GM23338 (cell line): ENCODE measurements around the gene MND1. TPM values are rescaled to one million over a fixed set of nuclear protein-coding genes. Genes with fewer than 3 reads are reported as not detected.

Experiments used
- ATAC-seq: fragments of 200-7000 bp; cut with Tn5 transposase; 3 replicates; pipeline ENCODE4 v1.9.1; 2020
- DNase-seq: peaks from one replicate; pipeline ENCODE4 v3.0.0-alpha.2; 2015; ENCODE audit warnings: low spot score
- H2AFZ ChIP-seq: fragments of 200-600 bp; sonication (generic); 2 replicates; pipeline ENCODE4 v1.8.0; 2016; ENCODE audit warnings: antibody characterized with exemption, mild to moderate bottlenecking, moderate library complexity
- H3F3A ChIP-seq: fragments of 200-600 bp; sonication (generic); replicated peaks from 2 replicates; pipeline ENCODE4 v1.8.0; 2017; ENCODE audit warnings: antibody characterized with exemption, mixed run types, low read depth
- H3K27ac ChIP-seq: fragments of 200-600 bp; sonication (generic); 2 replicates; pipeline ENCODE4 v1.6.1; 2016; ENCODE audit warnings: low read depth
- H3K27me3 ChIP-seq: fragments of 200-600 bp; sonication (generic); 2 replicates; pipeline ENCODE4 v1.8.0; 2016; ENCODE audit warnings: mild to moderate bottlenecking, mixed run types, moderate library complexity; ENCODE audit not compliant: insufficient read depth
- H3K36me3 ChIP-seq: fragments of 200-600 bp; sonication (generic); 2 replicates; pipeline ENCODE4 v1.8.0; 2016; ENCODE audit warnings: mild to moderate bottlenecking; ENCODE audit not compliant: insufficient read depth
- H3K4me1 ChIP-seq: fragments of 200-600 bp; sonication (generic); 2 replicates; pipeline ENCODE4 v1.8.0; 2016; ENCODE audit warnings: mild to moderate bottlenecking, moderate library complexity; ENCODE audit not compliant: insufficient read depth
- H3K4me2 ChIP-seq: fragments of 200-600 bp; sonication (generic); 2 replicates; pipeline ENCODE4 v1.7.1; 2017; ENCODE audit warnings: mixed run types
- H3K4me3 ChIP-seq: fragments of 200-600 bp; sonication (generic); 2 replicates; pipeline ENCODE4 v1.6.1; 2016; ENCODE audit warnings: mixed run types
- H3K79me2 ChIP-seq: fragments of 200-600 bp; sonication (generic); replicated peaks from 2 replicates; pipeline ENCODE4 v1.8.0; 2017; ENCODE audit warnings: mild to moderate bottlenecking; ENCODE audit not compliant: insufficient read depth
- H3K9me2 ChIP-seq: fragments of 200-600 bp; sonication (generic); 2 replicates; pipeline ENCODE4 v1.8.0; 2017; ENCODE audit not compliant: insufficient read depth
- H4K20me1 ChIP-seq: fragments of 200-600 bp; sonication (generic); replicated peaks from 2 replicates; pipeline ENCODE4 v1.8.0; 2017; ENCODE audit warnings: mild to moderate bottlenecking; ENCODE audit not compliant: insufficient read depth
- H3K27ac Mint-ChIP-seq: 2 replicates; pipeline ENCODE4 v1.8.0; 2020; ENCODE audit warnings: inconsistent platforms, mild to moderate bottlenecking, moderate library complexity, mixed read lengths
- H3K27me3 Mint-ChIP-seq: 3 replicates; pipeline ENCODE4 v1.8.0; 2022; ENCODE audit warnings: low read depth, mild to moderate bottlenecking, moderate library complexity, mixed read lengths, inconsistent platforms; ENCODE audit not compliant: insufficient read depth, poor library complexity
- H3K36me3 Mint-ChIP-seq: 3 replicates; pipeline ENCODE4 v1.8.0; 2021; ENCODE audit warnings: low read depth, mild to moderate bottlenecking, inconsistent platforms, moderate library complexity, mixed read lengths
- H3K4me1 Mint-ChIP-seq: 3 replicates; pipeline ENCODE4 v1.8.0; 2020; ENCODE audit warnings: mild to moderate bottlenecking, inconsistent platforms, mixed read lengths
- H3K4me3 Mint-ChIP-seq: 3 replicates; pipeline ENCODE4 v1.8.0; 2021; ENCODE audit warnings: moderate library complexity, mild to moderate bottlenecking, inconsistent platforms, mixed read lengths
- H3K9me3 Mint-ChIP-seq: 3 replicates; pipeline ENCODE4 v1.8.0; 2020; ENCODE audit warnings: moderate library complexity, mild to moderate bottlenecking, inconsistent platforms, mixed read lengths
- CREB1 ChIP-seq: fragments of 250-450 bp; sonication (Bioruptor Pico); IDR thresholded peaks from 2 replicates; pipeline ENCODE4 v1.5.0; 2020; ENCODE audit warnings: low read depth, mild to moderate bottlenecking, moderate library complexity
- CTCF ChIP-seq, 2 experiments: fragments of 200-600 bp in 1 of 2; sonication (generic) in 1 of 2; conservative IDR thresholded peaks; 2 replicates each; pipeline versions ENCODE4 v1.5.1 to v1.6.1; 2016 to 2017; ENCODE audit warnings: antibody characterized with exemption in 2 of 2, low read depth in 2 of 2, mild to moderate bottlenecking in 2 of 2, moderate library complexity in 1 of 2
- EZH2 ChIP-seq: fragments of 200-600 bp; sonication (generic); IDR thresholded peaks from one replicate; pipeline ENCODE4 v1.8.0; 2017; ENCODE audit warnings: antibody characterized with exemption, mild to moderate bottlenecking, low read depth; ENCODE audit not compliant: unreplicated experiment
- EZH2phosphoT487 ChIP-seq: fragments of 200-600 bp; sonication (generic); IDR thresholded peaks from one replicate; pipeline ENCODE4 v1.8.1; 2018; ENCODE audit warnings: antibody characterized with exemption; ENCODE audit not compliant: unreplicated experiment
- JUNB ChIP-seq: IDR thresholded peaks from one replicate; pipeline ENCODE4 v1.6.1; 2016; ENCODE audit warnings: antibody characterized with exemption; ENCODE audit not compliant: unreplicated experiment
- NANOG ChIP-seq: IDR thresholded peaks from 2 replicates; pipeline ENCODE4 v1.6.1; 2016; ENCODE audit warnings: antibody characterized with exemption, borderline replicate concordance
- POLR2AphosphoS5 ChIP-seq: IDR thresholded peaks from 2 replicates; pipeline ENCODE4 v1.6.1; 2016; ENCODE audit warnings: antibody characterized with exemption, low read depth
- STAT1 ChIP-seq: IDR thresholded peaks from one replicate; pipeline ENCODE4 v1.6.1; 2016; ENCODE audit warnings: antibody characterized with exemption; ENCODE audit not compliant: unreplicated experiment
- ZNF114 ChIP-seq: fragments of 250-450 bp; sonication (Bioruptor Pico); IDR thresholded peaks from 2 replicates; pipeline ENCODE4 v1.5.0; 2020; ENCODE audit warnings: mild to moderate bottlenecking, moderate library complexity
- ZNF331 ChIP-seq: fragments of 250-450 bp; sonication (Bioruptor Pico); IDR thresholded peaks from 2 replicates; pipeline ENCODE4 v1.5.0; 2020; ENCODE audit warnings: low read depth, mild to moderate bottlenecking, moderate library complexity
- polyA plus RNA-seq: library from polyadenylated mRNA; unstranded; fragments of >200 nt; fragmentation: Nextera tagmentation; extraction: Ambion mirVana; gene quantifications from 2 replicates; pipeline ENCODE4 v1.2.1, GENCODE V29; 2016
- total RNA-seq: library from RNA; depleted of rRNA; stranded (reverse); fragments of >200 nt; shearing (Covaris generic); gene quantifications from 2 replicates; pipeline ENCODE4 v1.2.3, GENCODE V29; 2014
- TF ChIP-seq, protein P1 (sequence below): IDR thresholded peaks from one replicate; pipeline ENCODE4 v1.6.1; 2018; ENCODE audit warnings: antibody characterized with exemption; ENCODE audit not compliant: unreplicated experiment
- TF ChIP-seq, protein P2 (sequence below): IDR thresholded peaks from 2 replicates; pipeline ENCODE4 v1.6.1; 2016; ENCODE audit warnings: antibody characterized with exemption

MND1 gene
- total and polyA plus RNA-seq, 2 experiments from 2014 or later = 22.5 to 63.5 TPM

DNA sequence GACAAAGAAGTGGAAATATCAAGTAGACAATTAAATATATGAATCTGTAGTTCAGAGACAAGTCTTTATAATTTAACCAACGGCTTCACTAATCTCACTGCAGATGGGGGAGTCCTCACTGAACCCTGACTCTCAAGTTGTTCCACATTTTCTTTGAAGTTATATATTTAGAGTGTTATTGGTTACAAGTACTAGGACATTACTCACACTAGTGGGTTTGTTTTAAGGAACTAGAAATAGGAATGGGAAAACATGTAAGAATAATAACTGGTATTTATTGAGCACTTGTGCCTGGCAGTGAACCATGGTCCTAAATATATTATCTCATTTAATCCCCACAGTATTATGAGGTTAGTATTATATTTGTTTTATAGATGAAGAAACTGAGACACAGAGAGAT lies 22.0 kb downstream of the MND1 start:
- Histone ChIP-seq H3K9me2 (no peaks in the 10 kb centered on the region), H3K36me3 (peaks cover 2% of the 10 kb centered on the region; the same call in 1 of the 2 replicates), H3K4me3 (no peak overlapping the region), H3K4me2 (no peak overlapping the region), H4K20me1 (no peaks in the 10 kb centered on the region), H3F3A (no peaks in the 10 kb centered on the region), H3K4me1 (no peaks in the 10 kb centered on the region), H3K27me3 (no peaks in the 10 kb centered on the region), H2AFZ (no peak overlapping the region), H3K27ac (no peak overlapping the region), H3K79me2 (no peaks in the 10 kb centered on the region)
- no peaks in the 10 kb centered on the region; the same call in 2 of the 3 replicates for H3K4me1 Mint-ChIP-seq
- H3K27ac Mint-ChIP-seq = no peak overlapping the region
- H3K27me3 Mint-ChIP-seq = peaks cover 2% of the 10 kb centered on the region
- no peak for DNase-seq
- no peaks in the 10 kb centered on the region for H3K9me3 Mint-ChIP-seq
- ATAC-seq = no peak
- no peak overlapping the region for H3K4me3 Mint-ChIP-seq
- TF ChIP-seq POLR2AphosphoS5 (no peak), ZNF114 (no peak), CTCF (conservative IDR thresholded peaks at IDR 0.05; ENCODE audit: low read depth in 2 of 2) (no peak), STAT1 (no peak), ZNF331 (no peak), EZH2phosphoT487 (no peak), JUNB (no peak), NANOG (no peak)
- TF ChIP-seq, protein P1, sequence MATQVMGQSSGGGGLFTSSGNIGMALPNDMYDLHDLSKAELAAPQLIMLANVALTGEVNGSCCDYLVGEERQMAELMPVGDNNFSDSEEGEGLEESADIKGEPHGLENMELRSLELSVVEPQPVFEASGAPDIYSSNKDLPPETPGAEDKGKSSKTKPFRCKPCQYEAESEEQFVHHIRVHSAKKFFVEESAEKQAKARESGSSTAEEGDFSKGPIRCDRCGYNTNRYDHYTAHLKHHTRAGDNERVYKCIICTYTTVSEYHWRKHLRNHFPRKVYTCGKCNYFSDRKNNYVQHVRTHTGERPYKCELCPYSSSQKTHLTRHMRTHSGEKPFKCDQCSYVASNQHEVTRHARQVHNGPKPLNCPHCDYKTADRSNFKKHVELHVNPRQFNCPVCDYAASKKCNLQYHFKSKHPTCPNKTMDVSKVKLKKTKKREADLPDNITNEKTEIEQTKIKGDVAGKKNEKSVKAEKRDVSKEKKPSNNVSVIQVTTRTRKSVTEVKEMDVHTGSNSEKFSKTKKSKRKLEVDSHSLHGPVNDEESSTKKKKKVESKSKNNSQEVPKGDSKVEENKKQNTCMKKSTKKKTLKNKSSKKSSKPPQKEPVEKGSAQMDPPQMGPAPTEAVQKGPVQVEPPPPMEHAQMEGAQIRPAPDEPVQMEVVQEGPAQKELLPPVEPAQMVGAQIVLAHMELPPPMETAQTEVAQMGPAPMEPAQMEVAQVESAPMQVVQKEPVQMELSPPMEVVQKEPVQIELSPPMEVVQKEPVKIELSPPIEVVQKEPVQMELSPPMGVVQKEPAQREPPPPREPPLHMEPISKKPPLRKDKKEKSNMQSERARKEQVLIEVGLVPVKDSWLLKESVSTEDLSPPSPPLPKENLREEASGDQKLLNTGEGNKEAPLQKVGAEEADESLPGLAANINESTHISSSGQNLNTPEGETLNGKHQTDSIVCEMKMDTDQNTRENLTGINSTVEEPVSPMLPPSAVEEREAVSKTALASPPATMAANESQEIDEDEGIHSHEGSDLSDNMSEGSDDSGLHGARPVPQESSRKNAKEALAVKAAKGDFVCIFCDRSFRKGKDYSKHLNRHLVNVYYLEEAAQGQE = no peak
- peaks cover 44% of the 10 kb centered on the region for H3K36me3 Mint-ChIP-seq

- H3K4me1 Mint-ChIP-seq = no peaks in the 10 kb centered on the region; the same call in 2 of the 3 replicates
- peaks cover 2% of the 10 kb centered on the region for H3K27me3 Mint-ChIP-seq
- no peak overlapping the region for H3K4me2 ChIP-seq
- no peak overlapping the region for H3K27ac ChIP-seq
- no peak for TF ChIP-seq EZH2
- no peak for TF ChIP-seq NANOG
- no peak for TF ChIP-seq CREB1 (CRISPR knock-in tag)
- no peak for TF ChIP-seq CTCF (conservative IDR thresholded peaks at IDR 0.05; ENCODE audit: low read depth in 2 of 2)
- no peak for TF ChIP-seq ZNF114
- TF ChIP-seq POLR2AphosphoS5 = no peak
- TF ChIP-seq, protein P1 = no peak
- TF ChIP-seq, protein P2, sequence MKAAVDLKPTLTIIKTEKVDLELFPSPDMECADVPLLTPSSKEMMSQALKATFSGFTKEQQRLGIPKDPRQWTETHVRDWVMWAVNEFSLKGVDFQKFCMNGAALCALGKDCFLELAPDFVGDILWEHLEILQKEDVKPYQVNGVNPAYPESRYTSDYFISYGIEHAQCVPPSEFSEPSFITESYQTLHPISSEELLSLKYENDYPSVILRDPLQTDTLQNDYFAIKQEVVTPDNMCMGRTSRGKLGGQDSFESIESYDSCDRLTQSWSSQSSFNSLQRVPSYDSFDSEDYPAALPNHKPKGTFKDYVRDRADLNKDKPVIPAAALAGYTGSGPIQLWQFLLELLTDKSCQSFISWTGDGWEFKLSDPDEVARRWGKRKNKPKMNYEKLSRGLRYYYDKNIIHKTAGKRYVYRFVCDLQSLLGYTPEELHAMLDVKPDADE = no peak
- TF ChIP-seq ZNF331 = no peak
- TF ChIP-seq EZH2phosphoT487 = no peak
- no peaks in the 10 kb centered on the region for H4K20me1 ChIP-seq
- H3K79me2 ChIP-seq = no peaks in the 10 kb centered on the region
- no peak overlapping the region for H3K4me3 ChIP-seq
- no peak overlapping the region for H3K27ac Mint-ChIP-seq
- no peak overlapping the region for H2AFZ ChIP-seq
- H3K36me3 ChIP-seq = peaks cover 2% of the 10 kb centered on the region; the same call in 1 of the 2 replicates
- H3K4me1 ChIP-seq = no peaks in the 10 kb centered on the region
- DNase-seq (no peak), ATAC-seq (no peak)
- H3F3A ChIP-seq = no peaks in the 10 kb centered on the region
- peaks cover 2% of the 10 kb centered on the region; the same call in 1 of the 3 replicates for H3K9me3 Mint-ChIP-seq
- H3K27me3 ChIP-seq = no peaks in the 10 kb centered on the region
- no peak overlapping the region for H3K4me3 Mint-ChIP-seq
- no peaks in the 10 kb centered on the region for H3K9me2 ChIP-seq
- H3K36me3 Mint-ChIP-seq = peaks cover 46% of the 10 kb centered on the region
Measured at GRCh38 chr4:153367092-153367491, 22.6 kb downstream of the MND1 start.
